Uterus (tissue), 2 donors: ENCODE data around the gene VPS72.

ENCODE experiments used
- POLR2A ChIP-seq, 2 donors: fragments of 450-650 bp; IDR thresholded peaks; one replicate each; pipeline ENCODE4 v1.6.1; 2016; ENCODE audit warnings: antibody characterized with exemption in 2 of 2, mild to moderate bottlenecking in 1 of 2, moderate library complexity in 1 of 2
- TF ChIP-seq, protein P1 (sequence below), 4 experiments: fragments of 200-600 bp in 2 of 4; fragments of 450-650 bp in 2 of 4; sonication (generic) in 2 of 4; IDR thresholded peaks; one replicate each; pipeline ENCODE4 v1.5.1; 2016 to 2019; ENCODE audit warnings: antibody characterized with exemption in 4 of 4, mild to moderate bottlenecking in 2 of 4, moderate library complexity in 1 of 4

DNA sequence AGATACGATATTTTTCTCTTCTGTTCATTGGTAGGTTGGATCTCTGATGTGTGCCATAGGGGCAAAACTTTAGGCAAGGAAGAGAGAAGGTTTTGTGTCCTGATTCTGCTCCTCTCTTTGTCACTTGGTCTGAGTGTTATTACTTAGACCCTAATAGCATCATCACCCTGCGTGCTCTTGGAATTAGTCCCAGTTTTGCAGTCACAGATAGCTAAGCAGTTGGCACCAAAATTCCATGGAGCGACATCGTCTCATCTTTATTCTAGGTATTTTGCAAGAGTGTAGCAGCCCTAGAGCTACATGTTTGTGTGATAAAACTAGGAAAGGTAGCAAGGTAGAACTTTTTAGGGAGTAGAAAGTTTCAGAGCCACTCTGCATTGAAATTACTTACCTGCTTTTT lies 32.1 kb upstream of the VPS72 start:
- TF ChIP-seq, protein P1, sequence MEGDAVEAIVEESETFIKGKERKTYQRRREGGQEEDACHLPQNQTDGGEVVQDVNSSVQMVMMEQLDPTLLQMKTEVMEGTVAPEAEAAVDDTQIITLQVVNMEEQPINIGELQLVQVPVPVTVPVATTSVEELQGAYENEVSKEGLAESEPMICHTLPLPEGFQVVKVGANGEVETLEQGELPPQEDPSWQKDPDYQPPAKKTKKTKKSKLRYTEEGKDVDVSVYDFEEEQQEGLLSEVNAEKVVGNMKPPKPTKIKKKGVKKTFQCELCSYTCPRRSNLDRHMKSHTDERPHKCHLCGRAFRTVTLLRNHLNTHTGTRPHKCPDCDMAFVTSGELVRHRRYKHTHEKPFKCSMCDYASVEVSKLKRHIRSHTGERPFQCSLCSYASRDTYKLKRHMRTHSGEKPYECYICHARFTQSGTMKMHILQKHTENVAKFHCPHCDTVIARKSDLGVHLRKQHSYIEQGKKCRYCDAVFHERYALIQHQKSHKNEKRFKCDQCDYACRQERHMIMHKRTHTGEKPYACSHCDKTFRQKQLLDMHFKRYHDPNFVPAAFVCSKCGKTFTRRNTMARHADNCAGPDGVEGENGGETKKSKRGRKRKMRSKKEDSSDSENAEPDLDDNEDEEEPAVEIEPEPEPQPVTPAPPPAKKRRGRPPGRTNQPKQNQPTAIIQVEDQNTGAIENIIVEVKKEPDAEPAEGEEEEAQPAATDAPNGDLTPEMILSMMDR (IDR thresholded peaks at IDR 0.05) = no peak
- TF ChIP-seq POLR2A (IDR thresholded peaks at IDR 0.05) = no peak
